A204.1 (cell line): ENCODE measurements around the gene INO80B.
"Not testable (repeated sequence)": the region's sequence is repeated elsewhere in the genome, so short reads cannot be mapped to it uniquely, and the experiment has no call there.

Experiments
- FAIRE-seq: peaks from 2 replicates; lab custom pipeline; 2012; peaks lifted over from hg19 to GRCh38; lab: Jason Lieb, UNC

Gene INO80B

DNA sequence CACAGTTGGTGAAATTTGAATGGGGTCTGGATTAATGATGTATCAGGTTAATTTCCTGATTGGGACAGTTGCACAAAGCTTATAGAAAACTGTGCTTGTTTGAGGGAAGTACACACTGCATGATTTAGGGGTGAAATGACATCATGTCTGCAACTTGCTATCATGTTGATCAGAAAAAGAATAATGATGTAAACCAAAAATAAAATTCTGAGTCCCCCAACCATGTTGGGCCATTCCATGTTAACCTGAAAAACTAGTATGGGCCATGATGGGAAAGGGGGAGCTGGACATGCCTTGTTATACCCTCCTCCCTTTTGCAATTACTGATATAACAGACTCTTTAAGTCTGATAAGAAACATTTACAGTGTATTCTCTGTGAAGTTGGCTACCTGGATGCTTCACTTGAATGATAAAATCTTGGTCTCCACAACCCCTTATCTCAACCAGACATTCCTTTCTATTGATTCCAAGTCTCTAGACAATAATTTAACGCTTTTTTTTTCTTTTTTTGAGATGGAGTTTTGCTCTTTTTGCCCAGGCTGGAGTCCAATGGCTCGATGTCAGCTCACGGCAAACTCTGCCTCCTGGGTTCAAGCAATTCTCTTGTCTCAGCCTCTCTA lies 4.2 kb upstream of the INO80B start:
- no peak for FAIRE-seq

DNA sequence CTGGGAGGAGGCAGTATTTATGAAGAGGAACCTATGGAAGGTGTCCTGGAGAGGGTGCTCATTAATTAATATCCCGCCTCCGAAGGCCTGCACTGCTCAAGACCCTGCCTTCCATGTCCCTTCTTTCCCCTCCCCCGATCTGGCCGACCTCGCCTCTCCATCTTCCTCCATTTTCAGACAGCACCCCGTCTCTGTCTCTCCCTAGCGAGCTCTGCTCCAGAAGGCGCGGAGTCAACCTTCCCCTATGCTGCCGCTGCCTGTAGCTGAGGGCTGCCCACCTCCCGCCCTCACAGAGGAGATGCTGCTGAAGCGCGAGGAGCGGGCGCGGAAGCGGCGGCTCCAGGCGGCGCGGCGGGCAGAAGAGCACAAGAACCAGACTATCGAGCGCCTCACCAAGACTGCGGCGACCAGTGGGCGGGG lies 2.3 kb downstream of the INO80B start:
- no peak for FAIRE-seq

DNA sequence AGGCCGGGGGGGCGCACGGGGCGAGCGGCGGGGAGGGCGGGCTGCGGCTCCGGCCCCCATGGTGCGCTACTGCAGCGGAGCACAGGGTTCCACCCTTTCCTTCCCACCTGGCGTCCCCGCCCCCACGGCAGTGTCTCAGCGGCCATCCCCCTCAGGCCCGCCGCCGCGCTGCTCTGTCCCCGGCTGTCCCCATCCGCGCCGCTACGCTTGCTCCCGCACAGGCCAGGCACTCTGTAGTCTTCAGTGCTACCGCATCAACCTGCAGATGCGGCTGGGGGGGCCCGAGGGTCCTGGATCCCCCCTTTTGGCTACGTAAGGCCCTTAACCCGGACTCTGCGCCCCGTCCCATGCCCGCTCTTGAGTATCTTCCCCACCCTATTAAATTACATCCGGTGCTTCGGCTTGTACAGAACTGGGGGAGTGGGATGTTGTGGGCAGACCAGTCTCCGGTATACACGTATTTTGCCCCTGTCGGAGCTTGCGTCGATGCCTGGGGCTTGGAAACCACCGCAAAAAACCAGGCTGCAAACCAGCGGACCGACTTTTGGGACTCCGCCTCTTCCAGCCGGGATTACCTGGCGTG lies 2.8 kb downstream of the INO80B start:
- FAIRE-seq, result no peak

DNA sequence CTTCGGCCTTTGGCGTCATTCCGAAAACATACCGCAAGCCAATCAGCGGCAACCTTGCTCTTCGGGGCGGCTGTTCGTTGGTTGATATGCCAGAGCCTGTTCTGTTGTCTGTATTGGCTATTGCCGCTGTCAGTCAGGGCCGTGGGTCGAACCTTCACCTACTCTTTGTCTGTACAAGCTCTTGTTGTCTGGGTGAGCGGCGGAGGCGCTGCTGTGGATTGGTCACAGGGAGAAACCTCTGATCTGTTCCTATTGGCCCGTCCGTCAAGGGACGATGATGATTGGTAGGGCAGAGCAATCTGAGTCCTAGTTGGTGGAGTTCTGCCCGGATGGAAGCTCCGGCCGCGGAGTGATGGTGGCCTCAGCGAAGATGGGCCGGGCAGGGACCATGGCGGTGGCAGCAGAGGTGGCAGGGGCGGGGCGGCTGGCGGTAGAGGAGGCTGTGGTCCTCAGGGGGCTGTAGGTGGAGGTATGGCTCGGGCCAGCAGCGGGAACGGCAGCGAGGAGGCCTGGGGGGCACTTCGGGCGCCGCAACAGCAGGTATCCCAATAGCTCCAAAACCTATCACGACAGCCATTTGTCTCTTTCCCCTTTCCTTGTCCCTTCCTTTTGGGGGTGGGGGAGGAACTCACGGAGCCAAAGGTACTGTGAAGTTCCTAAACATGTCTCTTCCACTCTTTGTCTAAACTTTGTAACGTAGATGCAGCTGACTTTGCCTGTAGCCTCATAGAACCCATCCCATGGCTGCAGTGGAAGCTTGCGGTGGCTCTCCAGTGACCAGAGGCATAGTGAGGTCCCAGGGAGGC lies 3.4 kb downstream of the INO80B start, which contains the start of gene WBP1:
Gene WBP1, plus strand, starts transcription at position 307 of the 806 bp plus-strand sequence. Its CDS starts 165 bp downstream, at position 472.
- FAIRE-seq, result peak; percentile 99

DNA sequence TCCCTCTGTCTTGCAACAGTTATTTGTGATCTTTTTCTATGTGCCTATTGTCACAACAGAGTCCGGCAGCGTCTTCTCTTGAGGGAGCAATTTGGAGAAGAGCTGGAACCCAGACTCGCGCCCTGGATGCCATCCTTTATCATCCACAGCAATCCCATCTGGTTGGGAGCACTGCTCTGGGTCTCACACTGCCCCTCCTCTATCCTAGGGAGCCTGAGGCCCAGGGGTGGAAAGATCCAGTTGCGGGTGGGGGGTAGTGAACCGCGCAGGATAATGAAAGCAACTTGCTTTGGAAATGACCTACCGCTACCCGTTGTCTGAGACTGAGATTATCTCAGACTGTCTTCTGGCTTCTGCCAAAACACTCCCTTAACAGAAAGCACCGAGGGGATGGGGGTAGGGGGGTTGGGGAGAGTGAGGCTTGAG lies 4.1 kb downstream of the INO80B start:
- no peak for FAIRE-seq

DNA sequence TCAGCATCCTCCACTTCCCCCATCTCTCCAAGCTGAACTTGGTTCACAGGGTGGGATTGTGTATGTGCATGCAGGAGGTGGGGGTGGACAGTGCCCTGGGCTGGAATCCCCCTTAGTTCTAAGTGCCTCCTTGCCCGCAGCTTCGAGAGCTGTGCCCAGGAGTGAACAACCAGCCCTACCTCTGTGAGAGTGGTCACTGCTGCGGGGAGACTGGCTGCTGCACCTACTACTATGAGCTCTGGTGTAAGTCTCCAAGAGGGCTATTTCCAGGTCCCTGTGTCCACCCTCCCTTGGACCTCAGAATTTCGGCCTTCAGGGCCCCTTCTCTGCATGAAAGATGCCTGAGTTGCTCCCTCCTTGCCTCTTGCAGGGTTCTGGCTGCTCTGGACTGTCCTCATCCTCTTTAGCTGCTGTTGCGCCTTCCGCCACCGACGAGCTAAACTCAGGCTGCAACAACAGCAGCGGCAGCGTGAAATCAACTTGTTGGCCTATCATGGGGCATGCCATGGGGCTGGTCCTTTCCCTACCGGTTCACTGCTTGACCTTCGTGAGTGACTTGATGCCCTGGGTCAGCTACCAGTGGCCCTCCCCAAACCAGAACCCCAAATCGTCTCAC lies 4.7 kb downstream of the INO80B start:
- FAIRE-seq, result not testable (repeated sequence)

DNA sequence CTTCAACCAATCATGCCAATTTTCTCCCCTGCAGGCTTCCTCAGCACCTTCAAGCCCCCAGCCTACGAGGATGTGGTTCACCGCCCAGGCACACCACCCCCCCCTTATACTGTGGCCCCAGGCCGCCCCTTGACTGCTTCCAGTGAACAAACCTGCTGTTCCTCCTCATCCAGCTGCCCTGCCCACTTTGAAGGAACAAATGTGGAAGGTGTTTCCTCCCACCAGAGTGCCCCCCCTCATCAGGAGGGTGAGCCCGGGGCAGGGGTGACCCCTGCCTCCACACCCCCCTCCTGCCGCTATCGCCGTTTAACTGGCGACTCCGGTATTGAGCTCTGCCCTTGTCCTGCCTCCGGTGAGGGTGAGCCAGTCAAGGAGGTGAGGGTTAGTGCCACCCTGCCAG lies 5.3 kb downstream of the INO80B start:
- not testable (repeated sequence) for FAIRE-seq

DNA sequence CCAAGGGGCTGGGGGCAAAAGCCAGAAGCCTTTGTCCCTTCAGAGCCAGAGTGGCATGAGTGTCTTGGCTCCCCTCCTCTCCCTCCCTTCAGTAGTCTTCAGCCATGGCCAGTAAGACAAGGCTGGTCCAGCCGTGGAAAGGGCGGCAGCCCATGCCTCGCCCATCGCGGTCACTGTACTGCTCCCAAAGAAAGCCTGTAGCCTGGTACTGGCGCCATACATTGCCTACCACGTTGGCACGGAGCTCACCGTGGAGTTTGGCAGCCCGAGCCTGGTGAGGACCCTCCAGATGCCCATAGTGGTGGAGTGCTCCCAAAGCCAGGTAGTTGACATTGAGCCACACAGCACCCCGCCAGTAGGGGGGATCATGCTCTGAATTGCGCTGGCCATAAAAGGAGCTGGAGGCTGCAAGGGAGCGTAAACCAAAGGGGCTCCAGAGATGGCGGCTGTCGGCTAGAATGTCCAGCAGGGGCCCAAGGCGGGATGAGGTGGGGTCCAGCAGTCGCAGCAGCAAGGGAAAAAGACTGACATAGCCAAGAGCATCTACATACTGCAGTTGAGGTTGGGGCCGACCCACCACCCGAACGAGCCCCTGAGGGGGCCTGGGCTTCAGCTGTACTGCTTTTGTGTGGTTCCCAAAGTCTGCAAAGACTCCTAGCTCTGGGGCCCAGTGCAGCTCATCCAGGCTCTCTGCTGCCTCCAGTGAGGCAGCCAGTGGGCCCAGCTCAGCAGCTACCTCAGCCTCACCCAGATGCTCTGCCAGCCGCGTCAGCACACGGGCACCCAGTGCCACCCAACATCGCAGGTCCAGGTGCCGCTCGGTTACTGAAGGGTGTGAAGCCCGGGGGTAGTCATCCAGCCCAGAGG lies 6.5 kb downstream of the INO80B start:
- no peak for FAIRE-seq

DNA sequence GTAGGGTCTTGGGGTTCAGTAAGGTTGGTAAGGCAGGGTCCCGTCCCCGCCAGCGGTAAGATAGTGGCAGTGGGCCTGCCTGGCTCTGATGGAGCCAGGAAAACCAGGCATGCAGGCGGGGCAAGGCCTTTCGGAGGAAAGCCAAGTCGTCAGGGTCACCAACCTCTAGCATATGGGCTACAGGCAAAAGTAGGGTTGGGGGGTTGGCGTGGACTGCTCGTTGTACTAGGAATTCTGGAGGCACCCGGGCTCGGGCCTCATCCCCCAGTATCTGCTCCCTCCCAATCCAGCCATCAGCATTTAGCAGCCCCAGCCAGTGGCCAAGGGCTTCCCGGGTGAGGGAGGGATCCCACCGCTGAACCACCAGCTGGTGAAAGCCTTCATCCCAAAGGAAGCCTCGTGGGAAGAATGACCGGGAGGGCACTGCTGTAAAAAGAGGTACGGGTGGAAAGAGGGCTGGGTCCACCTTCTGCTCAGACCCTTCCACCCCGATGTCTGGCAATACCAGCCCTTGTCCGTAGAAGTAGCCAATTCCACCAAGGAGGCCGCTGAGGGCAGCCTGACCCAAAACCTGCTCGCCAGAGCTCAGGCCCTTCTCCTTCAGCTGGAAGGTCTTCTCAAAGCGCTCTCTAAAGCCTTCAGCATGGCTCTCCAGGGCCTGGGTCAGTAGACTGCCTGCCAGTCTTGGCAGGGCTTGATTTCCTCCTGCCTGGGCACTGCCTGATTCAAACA lies 7.3 kb downstream of the INO80B start:
- no peak for FAIRE-seq

DNA sequence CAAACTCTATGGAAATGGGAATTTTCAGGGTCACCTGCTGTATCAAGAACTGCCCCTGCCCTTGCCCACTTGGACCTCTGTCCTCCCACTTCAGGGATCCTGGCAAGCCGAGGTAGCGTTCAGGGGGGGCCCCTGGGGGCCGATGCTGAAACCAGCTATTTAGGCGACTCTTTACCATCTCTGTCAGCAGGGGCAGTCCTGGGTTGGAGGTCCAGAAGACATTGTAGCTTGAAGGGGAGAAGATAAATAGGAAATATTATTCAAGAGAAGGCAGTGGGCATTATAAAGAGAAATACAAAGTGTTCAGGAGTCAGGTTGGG lies 7.9 kb downstream of the INO80B start:
- no peak for FAIRE-seq

DNA sequence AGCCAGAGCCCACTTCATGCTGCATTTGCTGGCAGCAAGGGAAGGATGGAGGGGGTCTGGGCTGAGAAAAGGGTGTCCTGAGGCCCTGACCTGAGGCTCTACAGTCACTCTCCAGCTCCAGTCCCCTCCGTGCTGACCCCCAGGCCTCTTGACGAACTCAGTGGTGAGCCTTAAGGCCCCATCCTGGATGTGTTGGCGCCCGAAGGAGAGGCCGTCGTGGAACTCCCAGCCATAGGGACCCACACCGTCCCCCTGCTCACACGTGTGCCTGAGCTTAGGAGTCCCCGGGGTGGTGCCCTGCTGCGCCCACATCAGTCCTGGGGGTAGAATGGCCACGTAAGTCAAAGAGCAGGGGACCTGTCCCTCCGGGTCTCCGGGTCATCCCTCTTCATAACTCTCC lies 9.5 kb downstream of the INO80B start:
- FAIRE-seq, result no peak

DNA sequence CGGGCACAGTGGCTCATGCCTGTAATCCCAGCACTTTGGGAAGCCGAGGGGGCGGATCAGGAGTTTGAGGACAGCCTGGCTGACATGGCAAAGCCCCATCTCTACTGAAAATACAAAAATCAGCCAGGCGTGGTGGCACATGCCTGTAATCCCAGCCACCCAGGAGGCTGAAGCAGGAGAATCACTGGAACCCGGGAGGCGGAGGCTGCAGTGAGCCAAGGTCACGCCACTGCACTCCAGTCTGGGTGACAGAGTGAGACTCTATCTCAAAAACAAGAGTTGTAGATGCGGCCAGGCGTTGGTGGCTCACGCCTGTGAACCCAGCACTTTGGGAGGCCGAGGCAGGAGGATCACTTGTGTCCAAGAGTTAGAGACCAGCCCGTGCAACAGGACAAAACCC lies 15.9 kb downstream of the INO80B start:
- FAIRE-seq, result not testable (repeated sequence)

DNA sequence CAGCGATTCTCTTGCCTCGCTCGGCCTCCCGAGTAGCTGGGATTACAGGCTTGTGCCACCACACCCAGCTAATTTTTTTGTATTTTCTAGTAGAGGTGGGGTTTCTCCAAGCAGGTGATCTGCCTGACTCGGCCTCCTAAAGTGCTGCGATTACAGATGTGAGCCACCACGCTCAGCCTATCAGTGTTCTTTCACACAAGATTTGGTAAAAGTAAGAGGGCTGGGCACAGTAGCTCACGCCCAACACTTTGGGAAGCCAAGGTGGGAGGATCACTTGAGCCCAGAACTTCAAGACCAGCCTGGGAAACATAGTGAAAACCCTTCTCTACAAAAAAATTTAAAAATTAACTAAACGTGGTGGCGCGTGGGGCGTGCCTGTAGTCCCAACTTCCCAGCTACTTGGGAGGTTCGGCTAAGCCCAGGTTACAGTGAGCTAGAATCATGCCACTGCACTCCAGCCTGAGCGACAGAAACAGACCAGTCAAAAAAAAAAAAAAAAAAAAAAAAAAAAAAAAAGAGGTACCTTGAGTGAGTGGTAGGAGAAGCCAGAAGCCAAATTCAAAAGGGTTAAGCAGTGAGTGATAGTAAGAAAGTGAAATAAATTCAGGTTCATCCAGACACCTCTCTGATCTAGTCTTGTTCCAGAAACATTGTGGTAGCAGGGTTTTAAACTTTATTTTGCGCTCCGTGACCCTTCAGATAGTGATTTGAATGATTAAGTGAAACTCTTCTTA lies 16.6 kb downstream of the INO80B start:
- FAIRE-seq, result no peak

DNA sequence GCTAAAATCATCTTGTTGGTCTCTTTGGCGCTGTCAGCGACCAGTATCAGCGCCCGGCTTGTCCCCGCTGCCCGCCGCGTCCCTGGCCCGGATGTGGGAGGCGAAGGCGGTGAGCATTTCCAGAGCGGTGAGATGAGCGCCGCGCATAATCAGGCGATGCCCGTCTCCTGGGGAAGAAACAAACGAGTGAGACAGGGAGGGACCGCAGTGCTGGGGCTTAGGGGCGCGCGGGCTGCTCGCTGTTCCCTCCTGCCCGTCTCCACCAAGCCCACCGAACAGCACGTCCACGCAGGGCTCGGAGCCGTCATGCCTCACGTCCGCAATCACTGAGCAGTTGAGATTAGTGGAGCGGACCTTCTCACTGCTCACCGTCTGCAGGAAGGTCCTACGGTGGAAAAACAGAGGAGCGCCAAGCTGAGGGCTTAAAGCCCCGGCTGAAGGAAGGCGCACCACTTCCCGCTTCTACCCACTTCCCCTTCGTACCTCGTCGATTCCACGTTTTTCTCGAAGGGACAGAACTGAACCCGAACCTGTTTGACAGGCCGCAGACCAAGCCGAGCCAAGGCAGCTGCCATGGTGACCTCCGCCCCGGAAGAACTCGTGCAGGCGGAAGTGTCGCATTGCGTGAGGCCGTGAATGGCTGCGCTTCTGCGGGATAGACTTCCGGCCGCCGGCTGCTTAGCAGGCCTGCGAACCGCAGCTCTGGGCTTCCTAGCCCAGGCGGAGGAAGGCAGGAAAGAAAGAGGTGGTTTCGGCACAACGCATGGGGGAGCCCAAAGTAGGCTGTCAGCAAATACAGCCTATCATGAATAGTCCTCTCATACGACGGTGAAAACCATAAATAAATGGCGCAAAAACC lies 17.4 kb downstream of the INO80B start, which contains the start of gene MRPL53:
Gene MRPL53, minus strand, starts transcription at position 595 of the 859 bp plus-strand sequence. Its CDS starts 20 bp downstream, at position 575.
- no peak for FAIRE-seq

DNA sequence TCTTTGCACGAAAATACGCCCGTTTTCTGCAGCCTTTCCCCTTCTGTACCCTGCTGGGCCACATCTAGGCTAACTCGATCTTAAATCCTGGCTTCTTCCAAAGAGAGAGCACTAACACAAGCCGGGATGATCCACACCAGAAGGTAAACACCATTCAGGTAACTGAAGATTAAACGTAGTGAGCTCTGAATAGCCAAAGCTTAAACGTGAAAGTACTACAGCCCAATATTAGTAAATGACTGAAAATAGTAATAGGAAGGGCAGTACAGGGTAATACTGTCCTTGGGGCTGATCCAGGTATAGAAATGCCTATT lies 18.0 kb downstream of the INO80B start:
- FAIRE-seq, result no peak

DNA sequence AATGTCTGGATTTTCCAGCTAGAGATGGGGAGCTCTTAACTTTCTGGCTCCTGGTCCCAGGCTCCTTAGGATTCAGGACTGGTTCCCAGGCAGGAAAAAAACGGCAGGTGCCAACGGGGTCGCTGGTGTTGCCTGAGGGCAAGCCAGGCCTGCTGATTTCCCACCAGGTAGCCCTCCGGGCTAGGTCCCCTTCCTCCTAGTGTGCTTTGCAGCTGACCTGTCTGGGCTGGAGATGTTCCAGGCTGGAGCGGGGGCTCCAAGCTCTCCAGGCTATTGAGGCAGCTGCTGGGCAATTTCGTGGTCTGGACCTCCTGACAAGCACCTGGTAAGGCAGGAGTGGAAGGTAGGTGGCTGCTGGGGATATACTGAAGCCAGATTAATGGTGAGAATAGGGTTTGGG lies 19.6 kb downstream of the INO80B start:
- no peak for FAIRE-seq

DNA sequence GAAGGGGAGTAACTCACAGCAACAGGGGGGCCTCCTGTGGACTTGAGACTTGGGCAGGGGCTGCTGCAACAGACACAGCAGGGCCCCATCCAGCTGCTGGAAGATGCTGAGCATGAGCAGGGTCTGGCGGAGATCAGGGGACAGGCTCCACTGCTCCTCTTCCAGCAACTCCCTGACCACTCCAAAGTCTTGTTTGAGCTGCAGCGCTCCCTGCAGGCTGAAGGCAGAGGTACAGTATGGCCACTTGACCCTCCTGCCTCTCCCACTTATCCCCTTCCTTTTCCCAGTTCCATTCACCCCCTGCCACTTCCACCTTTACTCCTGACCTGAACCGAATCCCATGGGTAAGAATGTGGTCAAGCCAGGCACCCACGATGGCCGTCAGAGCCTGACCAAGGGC lies 20.0 kb downstream of the INO80B start:
- FAIRE-seq, result no peak

DNA sequence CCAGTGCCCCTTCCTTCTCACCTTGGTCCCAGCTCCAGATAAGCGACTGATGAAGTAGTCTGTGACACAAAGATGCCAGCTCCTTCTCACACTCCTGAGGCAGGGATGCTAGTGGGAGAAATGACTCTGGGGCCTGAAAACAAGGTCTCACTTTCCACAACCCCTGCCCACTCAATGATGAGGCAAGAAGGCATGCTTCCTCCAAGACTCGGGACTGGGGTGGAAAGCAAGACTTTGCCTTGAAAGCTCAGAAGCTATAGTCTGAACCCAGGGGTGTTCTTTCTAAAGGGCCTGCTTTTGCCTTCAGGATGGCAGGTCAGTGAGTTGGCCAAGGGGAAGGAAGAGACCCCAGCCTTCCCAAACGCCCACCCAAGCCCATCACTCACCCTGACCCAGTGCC lies 26.5 kb downstream of the INO80B start:
- no peak for FAIRE-seq

DNA sequence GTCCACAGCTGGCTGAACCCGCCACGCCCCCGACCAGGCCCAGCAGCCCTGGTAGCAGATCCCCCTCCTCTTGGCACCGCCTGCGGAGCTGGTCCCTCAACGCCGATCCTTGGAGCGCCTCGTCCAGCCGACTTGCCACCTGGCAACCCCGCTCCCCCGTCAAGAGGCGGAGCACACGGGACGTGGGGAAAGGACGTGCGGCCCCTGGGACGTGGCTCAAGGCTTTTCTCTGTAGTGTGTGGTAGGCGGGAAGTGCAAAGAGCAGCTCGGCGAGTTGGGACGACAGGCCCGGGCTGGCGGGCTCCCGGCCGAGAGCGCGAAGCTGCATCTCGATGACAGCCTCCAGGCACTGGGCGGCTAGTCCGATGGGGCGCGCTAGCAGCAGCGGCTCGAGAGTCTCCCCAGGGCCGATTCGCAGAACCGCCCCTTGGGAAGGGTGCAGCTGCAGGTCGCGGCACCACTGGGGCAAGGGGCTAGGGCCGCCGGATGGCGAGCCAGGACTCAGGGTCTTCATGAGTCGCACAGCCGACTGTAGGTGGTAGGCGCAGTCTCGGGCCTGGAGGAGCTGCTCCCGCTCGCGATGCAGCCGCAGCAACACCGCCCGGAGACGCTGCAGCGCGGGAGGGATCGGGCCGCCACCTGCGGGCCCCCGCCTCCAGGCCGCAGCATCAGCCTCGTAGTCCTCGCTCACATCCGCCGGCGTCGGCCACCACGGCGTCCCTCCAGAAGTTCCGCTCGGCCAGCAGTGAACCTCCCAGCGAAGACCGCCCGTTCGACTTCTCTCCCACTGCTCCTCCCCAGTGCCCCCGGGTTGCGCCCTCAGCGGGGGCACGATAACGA lies 27.3 kb downstream of the INO80B start:
- FAIRE-seq, result no peak
